HL-60 (cell line): ENCODE measurements around the gene PTPN9.

ENCODE experiments used
- DNase-seq, 2 experiments: peaks; one replicate each; pipeline ENCODE4 v3.0.0-alpha.2; 2010 to 2020; ENCODE audit warnings: low read depth in 1 of 2, low spot score in 1 of 2
- H3K27ac ChIP-seq: fragments of 250-450 bp; sonication (Bioruptor Pico); replicated peaks from 2 replicates; pipeline ENCODE4 v1.5.1; 2020; ENCODE audit warnings: mild to moderate bottlenecking, moderate library complexity
- H3K27me3 ChIP-seq: fragments of 250-450 bp; sonication (Bioruptor Pico); 2 replicates; pipeline ENCODE4 v1.5.1; 2021; ENCODE audit warnings: mild to moderate bottlenecking, moderate library complexity; ENCODE audit not compliant: insufficient read depth, poor library complexity, severe bottlenecking
- H3K4me3 ChIP-seq: replicated peaks from 2 replicates; pipeline ENCODE4 v1.5.1; 2011; ENCODE audit warnings: mild to moderate bottlenecking, control low read depth, low read length; ENCODE audit not compliant: insufficient read depth
- GABPA ChIP-seq: IDR thresholded peaks from 2 replicates; pipeline ENCODE4 v1.6.1; 2012; ENCODE audit warnings: low read depth
- POLR2AphosphoS5 ChIP-seq: IDR thresholded peaks from 2 replicates; pipeline ENCODE4 v1.6.1; 2012; ENCODE audit warnings: low read depth
- SPI1 ChIP-seq: IDR thresholded peaks from 2 replicates; pipeline ENCODE4 v1.6.1; 2012; ENCODE audit warnings: low read depth, mild to moderate bottlenecking, borderline replicate concordance
- TF ChIP-seq, protein P1 (sequence below): IDR thresholded peaks from one replicate; pipeline ENCODE4 v1.5.1; 2011; ENCODE audit warnings: low read length, control low read depth, inconsistent platforms; ENCODE audit not compliant: insufficient read depth
- TF ChIP-seq, protein P2 (sequence below): IDR thresholded peaks from 2 replicates; pipeline ENCODE4 v1.6.1; 2012; ENCODE audit warnings: low read depth; ENCODE audit not compliant: insufficient replicate concordance

The PTPN9 gene

DNA sequence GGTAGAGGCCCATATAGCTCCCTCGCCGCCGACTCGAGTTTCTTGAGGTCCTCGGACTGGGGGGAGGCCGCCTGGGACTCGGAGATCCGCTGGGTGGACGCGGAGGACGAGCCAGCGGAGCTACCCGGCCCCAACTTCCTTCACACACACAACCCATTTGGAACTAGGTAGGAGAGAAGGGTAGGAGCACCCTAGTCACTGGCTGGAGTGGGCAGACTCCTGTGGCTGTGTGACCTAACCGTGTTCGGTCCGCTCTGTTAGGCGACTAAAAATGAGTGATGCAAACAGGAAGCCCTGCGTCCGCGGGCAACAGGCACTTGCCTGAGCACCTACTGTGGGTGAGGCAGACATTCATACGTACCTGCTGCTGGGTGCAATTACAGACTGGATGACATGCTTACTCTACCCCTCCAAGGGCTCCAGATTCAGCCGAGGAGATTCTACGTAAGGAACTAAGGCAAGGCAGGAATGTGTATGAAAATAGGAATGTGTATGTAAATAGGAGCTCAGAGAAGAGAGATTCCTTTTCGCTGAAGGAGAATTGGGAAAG lies 123.1 kb downstream of the PTPN9 start:
- Histone ChIP-seq H3K27ac (peak overlapping the region; percentile 84), H3K4me3 (peak overlapping the region; percentile 91), H3K27me3 (no peaks in the 10 kb centered on the region)
- DNase-seq: peak; percentile 69 to 73
- TF ChIP-seq POLR2AphosphoS5 (0 out of 2 replicates have a peak, but pooled peaks have one; percentile 38), GABPA (peak; percentile 24; the same call in 1 of the 2 replicates), SPI1 (no peak)
- TF ChIP-seq, protein P1, sequence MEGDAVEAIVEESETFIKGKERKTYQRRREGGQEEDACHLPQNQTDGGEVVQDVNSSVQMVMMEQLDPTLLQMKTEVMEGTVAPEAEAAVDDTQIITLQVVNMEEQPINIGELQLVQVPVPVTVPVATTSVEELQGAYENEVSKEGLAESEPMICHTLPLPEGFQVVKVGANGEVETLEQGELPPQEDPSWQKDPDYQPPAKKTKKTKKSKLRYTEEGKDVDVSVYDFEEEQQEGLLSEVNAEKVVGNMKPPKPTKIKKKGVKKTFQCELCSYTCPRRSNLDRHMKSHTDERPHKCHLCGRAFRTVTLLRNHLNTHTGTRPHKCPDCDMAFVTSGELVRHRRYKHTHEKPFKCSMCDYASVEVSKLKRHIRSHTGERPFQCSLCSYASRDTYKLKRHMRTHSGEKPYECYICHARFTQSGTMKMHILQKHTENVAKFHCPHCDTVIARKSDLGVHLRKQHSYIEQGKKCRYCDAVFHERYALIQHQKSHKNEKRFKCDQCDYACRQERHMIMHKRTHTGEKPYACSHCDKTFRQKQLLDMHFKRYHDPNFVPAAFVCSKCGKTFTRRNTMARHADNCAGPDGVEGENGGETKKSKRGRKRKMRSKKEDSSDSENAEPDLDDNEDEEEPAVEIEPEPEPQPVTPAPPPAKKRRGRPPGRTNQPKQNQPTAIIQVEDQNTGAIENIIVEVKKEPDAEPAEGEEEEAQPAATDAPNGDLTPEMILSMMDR: no peak
- TF ChIP-seq, protein P2, sequence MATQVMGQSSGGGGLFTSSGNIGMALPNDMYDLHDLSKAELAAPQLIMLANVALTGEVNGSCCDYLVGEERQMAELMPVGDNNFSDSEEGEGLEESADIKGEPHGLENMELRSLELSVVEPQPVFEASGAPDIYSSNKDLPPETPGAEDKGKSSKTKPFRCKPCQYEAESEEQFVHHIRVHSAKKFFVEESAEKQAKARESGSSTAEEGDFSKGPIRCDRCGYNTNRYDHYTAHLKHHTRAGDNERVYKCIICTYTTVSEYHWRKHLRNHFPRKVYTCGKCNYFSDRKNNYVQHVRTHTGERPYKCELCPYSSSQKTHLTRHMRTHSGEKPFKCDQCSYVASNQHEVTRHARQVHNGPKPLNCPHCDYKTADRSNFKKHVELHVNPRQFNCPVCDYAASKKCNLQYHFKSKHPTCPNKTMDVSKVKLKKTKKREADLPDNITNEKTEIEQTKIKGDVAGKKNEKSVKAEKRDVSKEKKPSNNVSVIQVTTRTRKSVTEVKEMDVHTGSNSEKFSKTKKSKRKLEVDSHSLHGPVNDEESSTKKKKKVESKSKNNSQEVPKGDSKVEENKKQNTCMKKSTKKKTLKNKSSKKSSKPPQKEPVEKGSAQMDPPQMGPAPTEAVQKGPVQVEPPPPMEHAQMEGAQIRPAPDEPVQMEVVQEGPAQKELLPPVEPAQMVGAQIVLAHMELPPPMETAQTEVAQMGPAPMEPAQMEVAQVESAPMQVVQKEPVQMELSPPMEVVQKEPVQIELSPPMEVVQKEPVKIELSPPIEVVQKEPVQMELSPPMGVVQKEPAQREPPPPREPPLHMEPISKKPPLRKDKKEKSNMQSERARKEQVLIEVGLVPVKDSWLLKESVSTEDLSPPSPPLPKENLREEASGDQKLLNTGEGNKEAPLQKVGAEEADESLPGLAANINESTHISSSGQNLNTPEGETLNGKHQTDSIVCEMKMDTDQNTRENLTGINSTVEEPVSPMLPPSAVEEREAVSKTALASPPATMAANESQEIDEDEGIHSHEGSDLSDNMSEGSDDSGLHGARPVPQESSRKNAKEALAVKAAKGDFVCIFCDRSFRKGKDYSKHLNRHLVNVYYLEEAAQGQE: no peak

DNA sequence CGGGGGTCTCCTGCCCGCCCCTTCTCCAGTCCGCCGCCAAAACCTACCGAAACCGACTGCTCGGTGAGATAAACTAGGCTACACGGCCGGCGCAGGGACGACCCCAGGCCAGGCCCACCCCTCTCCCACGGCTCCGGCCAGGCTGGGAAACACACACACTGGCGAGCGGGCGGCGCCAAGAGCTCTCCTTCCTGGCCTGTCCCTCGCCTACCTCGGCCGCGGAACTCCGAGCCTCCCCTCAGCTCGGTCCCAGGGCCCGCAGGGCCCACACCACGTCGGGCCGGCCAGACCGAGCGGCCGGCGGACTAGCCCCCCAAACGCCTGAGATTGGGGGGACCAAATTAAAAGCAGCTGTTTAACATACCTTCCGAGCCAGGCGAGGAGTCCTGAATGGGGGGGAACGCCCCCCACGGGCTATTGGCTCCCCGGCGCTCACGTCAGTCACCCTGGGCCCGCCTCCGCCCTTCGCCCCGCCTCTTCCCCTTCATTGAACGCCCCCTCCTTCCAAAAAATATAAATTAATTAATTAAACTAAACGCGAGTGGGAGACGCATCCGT lies 123.6 kb downstream of the PTPN9 start:
- H3K4me3 ChIP-seq: peak overlapping the region; percentile 91
- H3K27me3 ChIP-seq: no peaks in the 10 kb centered on the region
- TF ChIP-seq GABPA: no peak
- peak overlapping the region; percentile 84 for H3K27ac ChIP-seq
- peak in 1 of 2 experiments; percentile 87 for DNase-seq

DNA sequence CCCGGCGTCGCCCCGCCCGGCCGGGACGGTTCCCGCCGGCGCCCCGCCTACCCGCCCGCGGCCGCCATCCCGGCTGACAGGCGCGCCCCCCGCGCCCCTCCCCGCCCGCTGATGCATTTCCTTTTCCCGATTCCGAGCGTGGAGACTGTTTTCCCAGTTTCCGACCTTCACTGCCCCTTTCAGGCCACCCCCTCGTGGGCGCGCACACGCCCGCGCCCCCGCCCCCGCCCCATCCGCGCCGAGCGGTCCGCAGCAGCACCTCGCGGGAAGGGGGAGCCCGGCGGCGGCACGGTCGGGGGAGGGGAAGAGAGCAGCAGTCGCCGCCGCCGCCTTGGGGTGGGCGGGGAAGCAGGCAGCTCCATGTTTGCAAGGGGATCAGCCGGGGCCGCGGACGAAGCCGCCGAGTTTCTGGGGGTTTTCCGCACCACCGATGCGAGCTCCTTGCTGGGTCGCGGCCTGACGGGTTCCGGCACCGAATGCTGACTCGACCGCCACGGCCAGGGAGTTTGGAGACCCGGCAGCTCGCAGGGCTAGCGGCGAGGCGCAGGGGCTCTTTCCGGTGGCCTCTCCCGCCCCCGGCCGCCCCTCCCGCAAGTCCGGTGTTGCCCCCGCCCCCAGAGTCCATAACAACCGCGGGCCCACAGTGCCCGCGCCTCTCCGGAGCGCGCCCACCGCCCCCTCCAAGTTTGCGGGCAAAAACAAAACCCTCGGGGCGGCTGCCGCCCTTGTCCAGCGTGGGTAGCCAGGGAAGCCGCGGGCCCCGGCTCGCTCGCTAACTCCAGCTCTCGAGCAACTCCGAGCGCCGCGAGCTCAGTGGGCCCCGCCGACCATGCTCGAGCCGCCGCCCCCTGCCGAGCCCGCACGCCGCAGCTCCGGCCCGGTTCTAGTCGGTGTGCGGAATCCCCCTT lies 124.4 kb downstream of the PTPN9 start:
- Histone ChIP-seq H3K27me3 (no peaks in the 10 kb centered on the region), H3K4me3 (peak overlapping the region; percentile 91), H3K27ac (peak overlapping the region; percentile 84)
- TF ChIP-seq, protein P2: peak; percentile 2
- TF ChIP-seq, protein P1: no peak
- no peak for TF ChIP-seq GABPA
- no peak; the same call in 1 of the 2 replicates for TF ChIP-seq POLR2AphosphoS5
- DNase-seq: peak; percentile 49 to 71

DNA sequence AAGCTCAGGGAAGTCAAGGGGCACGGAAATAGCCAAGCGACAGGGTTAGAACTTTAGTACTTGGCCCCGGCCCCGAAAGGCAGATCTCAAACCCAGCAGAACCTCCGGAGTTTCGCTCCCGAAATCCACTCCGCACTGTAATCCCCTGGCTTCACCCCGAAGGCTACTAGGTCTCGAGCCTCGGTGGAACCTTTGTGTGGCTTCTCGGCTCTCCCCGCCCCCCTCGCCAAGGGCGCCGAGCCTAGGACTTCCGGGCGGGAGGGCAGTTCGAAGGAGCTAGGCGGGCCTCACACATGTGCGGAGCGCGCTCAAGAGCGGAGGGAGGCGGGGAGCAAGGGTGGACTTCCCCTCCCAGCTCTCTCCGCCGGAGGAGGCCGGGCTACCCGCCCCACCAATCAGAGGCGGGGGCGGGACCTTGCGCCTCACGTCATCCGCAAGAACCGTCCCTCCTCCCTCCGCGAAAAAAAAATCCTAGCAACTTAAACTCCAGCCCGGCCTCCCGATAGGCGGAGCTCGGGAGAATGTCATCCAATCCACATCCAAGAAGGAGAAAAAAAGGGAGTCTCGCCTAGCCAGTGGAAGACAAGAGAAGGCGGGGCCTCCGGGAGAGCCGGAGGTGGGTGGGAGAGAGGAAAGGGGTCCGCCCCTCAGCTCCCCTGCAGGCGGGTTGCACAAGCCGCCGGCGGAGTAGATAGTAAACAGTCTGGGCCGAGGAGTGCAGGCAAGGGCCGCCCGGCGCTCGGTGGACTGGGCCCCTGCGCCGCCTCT lies 125.2 kb downstream of the PTPN9 start:
- Histone ChIP-seq H3K4me3 (peak overlapping the region; percentile 91), H3K27ac (peak overlapping the region; percentile 96), H3K27me3 (no peaks in the 10 kb centered on the region)
- TF ChIP-seq GABPA: peak; percentile 69
- peak; percentile 72 for TF ChIP-seq POLR2AphosphoS5
- TF ChIP-seq, protein P2: peak; percentile 37
- TF ChIP-seq, protein P1: no peak
- TF ChIP-seq SPI1: peak; percentile 85; the same call in 1 of the 2 replicates
- peak; percentile 99 for DNase-seq
